CD4-positive, CD25-positive, alpha-beta regulatory T cell (primary cell): Measurements from ENCODE around the gene LGALS3BP. TPM values are rescaled to one million over a fixed set of nuclear protein-coding genes. Genes with fewer than 3 reads are reported as not detected.
"Not testable (repeated sequence)": the region's sequence is repeated elsewhere in the genome, so short reads cannot be mapped to it uniquely, and the experiment has no call there.

Experiments used
- ATAC-seq, 2 donors: fragments of 150-1000 bp; cut with Tn5 transposase; one replicate each; pipeline ENCODE4 v1.10.0; 2021; ENCODE audit warnings: low read depth in 2 of 2, moderate number of reproducible peaks in 2 of 2, moderate library complexity in 1 of 2
- DNase-seq, 3 donors: peaks; one replicate each; pipeline versions ENCODE4 v3.0.0 to v3.0.0-alpha.2; 2012 to 2022; ENCODE audit warnings: mixed read lengths in 1 of 3
- H3K27ac ChIP-seq: one replicate; pipeline ENCODE4 v1.7.0; 2013; ENCODE audit warnings: mild to moderate bottlenecking, low read length; ENCODE audit not compliant: insufficient read depth, poor library complexity, severe bottlenecking
- H3K27me3 ChIP-seq: one replicate; pipeline ENCODE4 v1.7.0; 2013; ENCODE audit warnings: low read length; ENCODE audit not compliant: control insufficient read depth, insufficient read depth
- H3K36me3 ChIP-seq: one replicate; pipeline ENCODE4 v1.7.0; 2013; ENCODE audit warnings: mild to moderate bottlenecking, low read length, moderate library complexity; ENCODE audit not compliant: control insufficient read depth, insufficient read depth
- H3K4me1 ChIP-seq: 2 replicates; pipeline ENCODE4 v1.7.0; 2013; ENCODE audit warnings: mild to moderate bottlenecking, low read length; ENCODE audit not compliant: insufficient read depth, control insufficient read depth, poor library complexity, severe bottlenecking
- H3K4me3 ChIP-seq: one replicate; pipeline ENCODE4 v1.7.0; 2013; ENCODE audit warnings: low read depth, mild to moderate bottlenecking, low read length, moderate library complexity
- H3K9me3 ChIP-seq, 2 experiments: 1 replicate in 1 of 2; 2 replicates in 1 of 2; pipeline ENCODE4 v1.7.0; 2013; ENCODE audit warnings: low read length in 2 of 2, mild to moderate bottlenecking in 1 of 2, moderate library complexity in 1 of 2; ENCODE audit not compliant: control insufficient read depth in 2 of 2
- H3K27ac Mint-ChIP-seq, 3 donors: one replicate each; pipeline ENCODE4 v1.8.0; 2020 to 2022; ENCODE audit warnings: mild to moderate bottlenecking in 3 of 3, mixed read lengths in 3 of 3, moderate library complexity in 2 of 3
- H3K27me3 Mint-ChIP-seq: one replicate; pipeline ENCODE4 v1.8.0; 2022; ENCODE audit warnings: mild to moderate bottlenecking, mixed read lengths
- H3K36me3 Mint-ChIP-seq: one replicate; pipeline ENCODE4 v1.8.0; 2020; ENCODE audit warnings: mixed read lengths
- H3K4me1 Mint-ChIP-seq, 4 donors: one replicate each; pipeline ENCODE4 v1.8.0; 2020 to 2022; ENCODE audit warnings: mixed read lengths in 4 of 4, mild to moderate bottlenecking in 1 of 4
- H3K4me3 Mint-ChIP-seq, 4 donors: one replicate each; pipeline ENCODE4 v1.8.0; 2020 to 2022; ENCODE audit warnings: mild to moderate bottlenecking in 4 of 4, mixed read lengths in 4 of 4, moderate library complexity in 3 of 4
- H3K9me3 Mint-ChIP-seq, 7 donors: one replicate each; pipeline ENCODE4 v1.8.0; 2020 to 2022; ENCODE audit warnings: mixed read lengths in 7 of 7, mild to moderate bottlenecking in 3 of 7, moderate library complexity in 2 of 7
- polyA plus RNA-seq, 4 donors: library from polyadenylated mRNA; unstranded; fragments of 300-500 nt; fragmentation: Illumina TruSeq; gene quantifications; one replicate each; pipeline ENCODE4 v1.2.3, GENCODE V29; 2021
- total RNA-seq: library from RNA; stranded (reverse); gene quantifications from one replicate; pipeline ENCODE4 v1.2.3, GENCODE V29; 2022

LGALS3BP gene
- total and polyA plus RNA-seq, 5 donors from 2014 or later, result 23.4 to 43.5 (median 27.2) TPM

- H3K27ac ChIP-seq, result no peak overlapping the region
- no peaks in the 10 kb centered on the region for H3K27me3 ChIP-seq
- peaks cover 0 to 20% (median 0%) of the 10 kb centered on the region in 7 donors for H3K9me3 Mint-ChIP-seq
- H3K4me3 ChIP-seq, result no peak overlapping the region
- no peak overlapping the region for H3K4me3 Mint-ChIP-seq
- H3K36me3 Mint-ChIP-seq, result peaks cover 4% of the 10 kb centered on the region
- H3K4me1 Mint-ChIP-seq, result peaks cover 0 to 2% (median 0%) of the 10 kb centered on the region in 4 donors
- H3K9me3 ChIP-seq, result peaks cover 4 to 15% of the 10 kb centered on the region in 2 experiments
- ATAC-seq (no peak), DNase-seq (no peak)
- H3K36me3 ChIP-seq, result no peaks in the 10 kb centered on the region
- H3K27me3 Mint-ChIP-seq, result peaks cover 14% of the 10 kb centered on the region
- H3K27ac Mint-ChIP-seq, result no peak overlapping the region
- no peaks in the 10 kb centered on the region for H3K4me1 ChIP-seq
Observed at GRCh38 chr17:78950870-78951269, 28.9 kb downstream of the LGALS3BP start.

- peaks cover 4 to 15% of the 10 kb centered on the region in 2 experiments for H3K9me3 ChIP-seq
- peaks cover 0 to 19% (median 0%) of the 10 kb centered on the region in 7 donors for H3K9me3 Mint-ChIP-seq
- H3K4me3 Mint-ChIP-seq, result no peak overlapping the region
- H3K36me3 ChIP-seq, result no peaks in the 10 kb centered on the region
- ATAC-seq, result no peak
- H3K4me1 ChIP-seq, result no peaks in the 10 kb centered on the region
- H3K4me3 ChIP-seq, result no peak overlapping the region
- no peaks in the 10 kb centered on the region for H3K27me3 ChIP-seq
- H3K36me3 Mint-ChIP-seq, result peaks cover 4% of the 10 kb centered on the region
- H3K4me1 Mint-ChIP-seq, result peaks cover 0 to 4% (median 0%) of the 10 kb centered on the region in 4 donors
- H3K27me3 Mint-ChIP-seq, result peaks cover 13% of the 10 kb centered on the region
- peak overlapping the region in 1 of 3 donors; percentile 52 for H3K27ac Mint-ChIP-seq
- H3K27ac ChIP-seq, result no peak overlapping the region
- no peak for DNase-seq
Observed at GRCh38 chr17:78947235-78948149, 32.2 kb downstream of the LGALS3BP start.

- DNase-seq, result no peak
- no peak overlapping the region for H3K27ac Mint-ChIP-seq
- no peaks in the 10 kb centered on the region for H3K4me1 ChIP-seq
- peaks cover 4% of the 10 kb centered on the region for H3K36me3 Mint-ChIP-seq
- no peak overlapping the region for H3K4me3 ChIP-seq
- H3K36me3 ChIP-seq, result no peaks in the 10 kb centered on the region
- peaks cover 5% of the 10 kb centered on the region for H3K27me3 Mint-ChIP-seq
- no peaks in the 10 kb centered on the region for H3K27me3 ChIP-seq
- H3K9me3 ChIP-seq, result peaks cover 4 to 15% of the 10 kb centered on the region in 2 experiments
- H3K4me1 Mint-ChIP-seq, result peaks cover 0 to 4% (median 0%) of the 10 kb centered on the region in 4 donors
- peaks cover 0 to 18% (median 0%) of the 10 kb centered on the region in 7 donors for H3K9me3 Mint-ChIP-seq
- no peak overlapping the region for H3K27ac ChIP-seq
- H3K4me3 Mint-ChIP-seq, result no peak overlapping the region
- ATAC-seq, result no peak
Observed at GRCh38 chr17:78946631-78947030, 33.1 kb downstream of the LGALS3BP start.

GRCh38 chr17:78946131-78946530 is 33.6 kb downstream of the LGALS3BP start:
- no peak overlapping the region for H3K27ac Mint-ChIP-seq
- no peaks in the 10 kb centered on the region for H3K36me3 Mint-ChIP-seq
- H3K4me3 ChIP-seq, result no peak overlapping the region
- no peaks in the 10 kb centered on the region for H3K36me3 ChIP-seq
- H3K4me1 Mint-ChIP-seq, result peaks cover 0 to 4% (median 0%) of the 10 kb centered on the region in 4 donors
- H3K27me3 ChIP-seq, result no peaks in the 10 kb centered on the region
- H3K27me3 Mint-ChIP-seq, result peaks cover 5% of the 10 kb centered on the region
- peaks cover 4 to 10% of the 10 kb centered on the region in 2 experiments for H3K9me3 ChIP-seq
- no peaks in the 10 kb centered on the region for H3K4me1 ChIP-seq
- ATAC-seq, result no peak
- H3K4me3 Mint-ChIP-seq, result no peak overlapping the region
- H3K9me3 Mint-ChIP-seq, result peaks cover 0 to 14% (median 0%) of the 10 kb centered on the region in 7 donors
- DNase-seq, result no peak
- no peak overlapping the region for H3K27ac ChIP-seq

- not testable (repeated sequence) for H3K27ac ChIP-seq, H3K27me3 Mint-ChIP-seq, DNase-seq, H3K27me3 ChIP-seq, H3K36me3 Mint-ChIP-seq, H3K4me1 Mint-ChIP-seq, H3K4me1 ChIP-seq, ATAC-seq, H3K27ac Mint-ChIP-seq, H3K4me3 Mint-ChIP-seq, H3K9me3 ChIP-seq, H3K9me3 Mint-ChIP-seq, H3K36me3 ChIP-seq, H3K4me3 ChIP-seq
Observed at GRCh38 chr17:78945455-78945854, 34.3 kb downstream of the LGALS3BP start.

GRCh38 chr17:78944956-78945355 is 34.8 kb downstream of the LGALS3BP start:
- peaks cover 5% of the 10 kb centered on the region for H3K27me3 Mint-ChIP-seq
- ATAC-seq, result no peak

GRCh38 chr17:78944026-78944425 is 35.7 kb downstream of the LGALS3BP start:
- no peaks in the 10 kb centered on the region for H3K4me1 ChIP-seq
- peaks cover 0 to 2% (median 0%) of the 10 kb centered on the region in 7 donors for H3K9me3 Mint-ChIP-seq
- H3K4me3 ChIP-seq, result no peak overlapping the region
- no peak overlapping the region for H3K4me3 Mint-ChIP-seq
- no peak overlapping the region for H3K27ac ChIP-seq
- H3K27ac Mint-ChIP-seq, result no peak overlapping the region
- H3K36me3 ChIP-seq, result no peaks in the 10 kb centered on the region
- H3K27me3 Mint-ChIP-seq, result peaks cover 5% of the 10 kb centered on the region
- peaks cover 0 to 4% (median 0%) of the 10 kb centered on the region in 4 donors for H3K4me1 Mint-ChIP-seq
- no peaks in the 10 kb centered on the region for H3K36me3 Mint-ChIP-seq
- H3K27me3 ChIP-seq, result no peaks in the 10 kb centered on the region
- DNase-seq (no peak), ATAC-seq (no peak)
- H3K9me3 ChIP-seq, result no peaks in the 10 kb centered on the region

More at GRCh38 chr17:78944956-78945355, 34.8 kb downstream of the LGALS3BP start:
- H3K4me1 Mint-ChIP-seq, result peaks cover 0 to 4% (median 0%) of the 10 kb centered on the region in 4 donors
- no peaks in the 10 kb centered on the region for H3K36me3 ChIP-seq
- H3K27ac ChIP-seq, result no peak overlapping the region
- no peaks in the 10 kb centered on the region for H3K27me3 ChIP-seq
- no peak overlapping the region for H3K4me3 ChIP-seq
- no peaks in the 10 kb centered on the region for H3K36me3 Mint-ChIP-seq
- peaks cover 0 to 5% (median 0%) of the 10 kb centered on the region in 7 donors for H3K9me3 Mint-ChIP-seq
- no peak overlapping the region for H3K27ac Mint-ChIP-seq
- H3K9me3 ChIP-seq, result peaks cover 0 to 2% of the 10 kb centered on the region in 2 experiments
- H3K4me3 Mint-ChIP-seq, result no peak overlapping the region
- H3K4me1 ChIP-seq, result no peaks in the 10 kb centered on the region
- no peak for DNase-seq
